OCI-LY1 (cell line): ENCODE data around the gene PC.

Experiments
- H2AFZ ChIP-seq: fragments of 200-600 bp; sonication (generic), shearing (Covaris generic); 2 replicates; pipeline ENCODE4 v1.6.0; 2014; ENCODE audit warnings: antibody characterized with exemption, mild to moderate bottlenecking, low read length
- H3F3A ChIP-seq: fragments of 200-600 bp; sonication (generic), shearing (Covaris generic); 2 replicates; pipeline ENCODE4 v1.6.0; 2014; ENCODE audit warnings: mild to moderate bottlenecking, antibody characterized with exemption, low read length, moderate library complexity; ENCODE audit not compliant: insufficient read depth
- H3K27ac ChIP-seq: fragments of 200-600 bp; sonication (generic); 2 replicates; pipeline ENCODE4 v1.5.1; 2014; ENCODE audit warnings: low read length, mixed run types, mild to moderate bottlenecking, low read depth; ENCODE audit not compliant: poor library complexity, severe bottlenecking
- H3K27me3 ChIP-seq: fragments of 200-600 bp; sonication (generic); 2 replicates; pipeline ENCODE4 v1.6.0; 2014; ENCODE audit warnings: antibody characterized with exemption, mild to moderate bottlenecking, low read length, moderate library complexity; ENCODE audit not compliant: insufficient read depth
- H3K36me3 ChIP-seq: fragments of 200-600 bp; sonication (generic); 2 replicates; pipeline ENCODE4 v1.6.1; 2014; ENCODE audit warnings: mild to moderate bottlenecking, antibody characterized with exemption, low read length, moderate library complexity, mixed read lengths; ENCODE audit not compliant: insufficient read depth
- H3K4me1 ChIP-seq: fragments of 200-600 bp; sonication (generic); 2 replicates; pipeline ENCODE4 v1.5.1; 2014; ENCODE audit warnings: mild to moderate bottlenecking, low read length, moderate library complexity; ENCODE audit not compliant: insufficient read depth, severe bottlenecking
- H3K4me2 ChIP-seq: fragments of 200-600 bp; sonication (generic), shearing (Covaris generic); 2 replicates; pipeline ENCODE4 v1.6.1; 2014; ENCODE audit warnings: low read length
- H3K4me3 ChIP-seq: fragments of 200-600 bp; sonication (generic); 2 replicates; pipeline ENCODE4 v1.5.1; 2014; ENCODE audit warnings: low read length, low read depth, mild to moderate bottlenecking, mixed read lengths; ENCODE audit not compliant: poor library complexity, severe bottlenecking
- H3K79me2 ChIP-seq: fragments of 200-600 bp; shearing (Covaris generic); 2 replicates; pipeline ENCODE4 v1.6.1; 2016; ENCODE audit warnings: mixed run types, low read length, mixed read lengths; ENCODE audit not compliant: insufficient read depth
- H3K9ac ChIP-seq: fragments of 200-600 bp; sonication (generic), shearing (Covaris generic); 2 replicates; pipeline ENCODE4 v1.6.1; 2014; ENCODE audit warnings: mild to moderate bottlenecking, low read length, mixed read lengths
- H3K9me2 ChIP-seq: fragments of 200-600 bp; sonication (generic), shearing (Covaris generic); 2 replicates; pipeline ENCODE4 v1.6.1; 2014; ENCODE audit warnings: low read depth, mild to moderate bottlenecking, low read length, mixed read lengths
- H3K9me3 ChIP-seq: fragments of 200-600 bp; shearing (Covaris generic); 2 replicates; pipeline ENCODE4 v1.6.1; 2014; ENCODE audit warnings: low read length, mixed read lengths
- H4K20me1 ChIP-seq: fragments of 200-600 bp; sonication (generic), shearing (Covaris generic); 2 replicates; pipeline ENCODE4 v1.6.0; 2016; ENCODE audit warnings: mild to moderate bottlenecking, low read length; ENCODE audit not compliant: insufficient read depth
- CTCF ChIP-seq: fragments of 200-600 bp; sonication (generic), shearing (Covaris generic); IDR thresholded peaks from 2 replicates; pipeline ENCODE4 v1.5.1; 2017; ENCODE audit warnings: mild to moderate bottlenecking, antibody characterized with exemption, low read length, moderate library complexity, mixed read lengths
- EZH2 ChIP-seq: fragments of 200-600 bp; sonication (generic), shearing (Covaris generic); IDR thresholded peaks from 2 replicates; pipeline ENCODE4 v1.8.0; 2017; ENCODE audit warnings: borderline replicate concordance, mixed run types, mild to moderate bottlenecking, antibody characterized with exemption, low read length, moderate library complexity, mixed read lengths

PC gene

DNA sequence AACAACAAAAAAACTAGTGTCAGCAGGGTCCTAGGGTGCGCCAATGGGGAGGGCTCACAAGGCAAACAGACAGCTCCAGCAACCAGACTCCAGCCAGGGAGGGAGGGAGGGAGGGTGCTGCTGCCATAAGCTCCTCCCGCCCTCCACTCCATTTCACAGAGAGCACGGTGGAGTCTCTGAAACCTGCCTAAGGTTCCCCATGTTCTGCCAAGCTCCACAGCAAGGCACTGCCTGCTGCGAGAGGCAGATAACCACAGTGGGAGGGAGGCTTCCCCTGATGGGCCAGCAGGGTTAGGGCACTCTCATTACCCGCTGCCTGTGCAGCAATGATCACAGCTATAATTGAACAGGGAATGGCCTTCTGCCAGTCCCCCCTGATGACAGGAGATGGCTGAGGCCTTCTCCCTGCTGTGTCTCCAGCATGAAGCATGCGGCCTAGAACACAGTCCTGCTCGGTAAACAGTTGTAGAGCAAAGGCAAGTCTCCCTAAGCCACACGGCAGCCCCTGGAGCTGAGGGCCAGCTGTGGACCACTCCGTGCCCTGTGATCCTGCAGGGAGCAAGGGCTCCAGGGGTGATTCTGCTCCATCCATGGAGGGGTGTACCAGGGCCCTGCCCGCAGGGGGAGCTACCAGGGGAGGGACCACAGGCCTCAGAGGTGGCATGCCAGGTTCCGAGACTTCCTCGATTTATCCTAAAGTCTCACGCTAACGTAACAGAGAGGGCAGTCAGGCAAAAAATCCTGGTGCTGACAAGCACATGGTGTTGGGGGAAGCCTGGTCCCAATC, 42.9 kb downstream of the PC start:
- H3K36me3 ChIP-seq, result no peaks in the 10 kb centered on the region

DNA sequence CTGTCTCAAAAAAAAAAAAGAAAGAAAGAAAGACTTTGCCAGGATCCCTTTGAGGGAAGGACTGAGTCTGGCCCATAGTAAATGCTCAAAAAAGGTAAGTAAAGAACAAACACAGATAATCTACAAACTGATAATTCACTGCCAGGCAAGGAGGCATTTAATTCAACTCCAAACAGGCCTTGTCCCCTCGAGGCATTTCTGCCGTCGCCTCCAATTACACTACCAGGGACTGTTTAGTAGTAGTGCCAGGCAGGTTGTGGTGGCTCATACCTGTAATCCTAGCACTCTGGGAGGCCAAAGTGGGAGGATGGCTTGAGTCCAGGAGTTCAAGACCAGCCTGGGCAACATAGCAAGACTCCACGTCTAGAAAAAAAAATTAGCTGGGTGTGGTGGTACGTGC, 43.7 kb downstream of the PC start:
- no peaks in the 10 kb centered on the region for H3K4me1 ChIP-seq
- no peak overlapping the region for H3K4me2 ChIP-seq
- no peaks in the 10 kb centered on the region for H3K9me2 ChIP-seq
- no peak for TF ChIP-seq CTCF
- no peak overlapping the region for H2AFZ ChIP-seq
- no peak overlapping the region for H3K9ac ChIP-seq
- H3K27me3 ChIP-seq, result peaks cover 2% of the 10 kb centered on the region; the same call in 1 of the 2 replicates
- H3K4me3 ChIP-seq, result no peak overlapping the region
- H3K9me3 ChIP-seq, result no peaks in the 10 kb centered on the region
- H3K27ac ChIP-seq, result no peak overlapping the region
- H4K20me1 ChIP-seq, result no peaks in the 10 kb centered on the region
- no peaks in the 10 kb centered on the region for H3K79me2 ChIP-seq
- H3F3A ChIP-seq, result no peaks in the 10 kb centered on the region
- H3K36me3 ChIP-seq, result no peaks in the 10 kb centered on the region

More for the DNA sequence above, 42.9 kb downstream of the PC start:
- no peak for TF ChIP-seq CTCF
- no peak for TF ChIP-seq EZH2
- Histone ChIP-seq H4K20me1 (no peaks in the 10 kb centered on the region), H3K9ac (no peak overlapping the region), H3K4me3 (no peak overlapping the region), H3F3A (no peaks in the 10 kb centered on the region), H3K79me2 (no peaks in the 10 kb centered on the region), H3K27ac (no peak overlapping the region), H3K27me3 (no peaks in the 10 kb centered on the region), H3K4me2 (no peak overlapping the region), H3K4me1 (no peaks in the 10 kb centered on the region), H3K9me3 (no peaks in the 10 kb centered on the region), H2AFZ (no peak overlapping the region), H3K9me2 (no peaks in the 10 kb centered on the region)

GRCh38 chr11:66912911-66913310, 45.3 kb downstream of the PC start:
- Histone ChIP-seq H3K36me3 (no peaks in the 10 kb centered on the region), H3K79me2 (no peaks in the 10 kb centered on the region), H3K27ac (no peak overlapping the region), H3K4me3 (no peak overlapping the region), H3K9ac (no peak overlapping the region), H3K4me2 (no peak overlapping the region), H3F3A (no peaks in the 10 kb centered on the region), H3K9me3 (no peaks in the 10 kb centered on the region), H3K27me3 (peaks cover 7% of the 10 kb centered on the region; the same call in 1 of the 2 replicates), H2AFZ (no peak overlapping the region), H4K20me1 (no peaks in the 10 kb centered on the region), H3K4me1 (no peaks in the 10 kb centered on the region), H3K9me2 (no peaks in the 10 kb centered on the region)
- TF ChIP-seq CTCF (no peak), EZH2 (no peak)
